GM12878 (cell line): Measurements from ENCODE around the gene SRP14. TPM values are rescaled to one million over a fixed set of nuclear protein-coding genes. Genes with fewer than 3 reads are reported as not detected.

ENCODE experiments used
- ATAC-seq: fragments of 200-7000 bp; cut with Tn5 transposase; 3 replicates; pipeline ENCODE4 v1.9.1; 2020; ENCODE audit warnings: mild to moderate bottlenecking, moderate library complexity
- BruUV-seq: library from RNA; stranded (reverse); fragments of 400-500 nt; replicated peaks from 2 replicates; lab custom pipeline; 2021; lab: Mats Ljungman, UMichigan
- CTCF ChIA-PET: fragments of 300-600 bp; sonication (Branson Sonifier 250); formaldehyde crosslinking; extraction: SDS; loops from one replicate; lab custom pipeline; 2021; ENCODE audit warnings: inconsistent platforms; lab: Yijun Ruan, JAX
- POLR2A ChIA-PET: fragments of 350-600 bp; formaldehyde crosslinking; extraction: SDS; loops from one replicate; lab custom pipeline; 2021; ENCODE audit warnings: inconsistent platforms; lab: Charles Lee
- RAD21 ChIA-PET: fragments of 300-600 bp; sonication (Branson Sonifier 250); formaldehyde crosslinking; loops from one replicate; lab custom pipeline; 2023; ENCODE audit warnings: antibody characterized with exemption; ENCODE audit not compliant: unreplicated experiment; lab: Charles Lee
- SMC1A ChIA-PET: fragments of 300-600 bp; sonication (Branson Sonifier 250); formaldehyde crosslinking; loops from one replicate; lab custom pipeline; 2023; ENCODE audit not compliant: unreplicated experiment, uncharacterized antibody; lab: Charles Lee
- DNase-seq: peaks from one replicate; pipeline ENCODE4 v3.0.0-alpha.2; 2011; ENCODE audit warnings: low read depth, low spot score
- FAIRE-seq: peaks from 3 replicates; lab custom pipeline; 2011; peaks lifted over from hg19 to GRCh38; lab: Jason Lieb, UNC
- H2AFZ ChIP-seq: 2 replicates; pipeline ENCODE4 v1.6.0; 2011; ENCODE audit warnings: low read depth, low read length, control low read depth; ENCODE audit not compliant: control insufficient read depth
- H3K27ac ChIP-seq: 2 replicates; pipeline ENCODE4 v1.5.1; 2011; ENCODE audit warnings: control low read depth; ENCODE audit not compliant: control insufficient read depth, insufficient read depth
- H3K27me3 ChIP-seq, 2 experiments: replicated peaks in 1 of 2; 2 replicates each; pipeline versions ENCODE4 v1.6.0 to v1.6.1; 2011; ENCODE audit warnings: low read length in 1 of 2; ENCODE audit not compliant: control insufficient read depth in 2 of 2, insufficient read depth in 2 of 2
- H3K36me3 ChIP-seq, 2 experiments: 2 replicates each; pipeline ENCODE4 v1.5.1; 2011; ENCODE audit warnings: low read length in 1 of 2; ENCODE audit not compliant: control insufficient read depth in 2 of 2, insufficient read depth in 2 of 2
- H3K4me1 ChIP-seq: 2 replicates; pipeline ENCODE4 v1.6.1; 2011; ENCODE audit warnings: mild to moderate bottlenecking, low read length, moderate library complexity, mixed read lengths; ENCODE audit not compliant: control insufficient read depth, insufficient read depth
- H3K4me2 ChIP-seq: 2 replicates; pipeline ENCODE4 v1.6.0; 2011; ENCODE audit warnings: control low read depth; ENCODE audit not compliant: control insufficient read depth, insufficient read depth
- H3K4me3 ChIP-seq: fragments of 200-600 bp; sonication (generic); 2 replicates; pipeline ENCODE4 v1.5.1; 2016
- H3K79me2 ChIP-seq: 2 replicates; pipeline ENCODE4 v1.6.0; 2011; ENCODE audit warnings: low read length; ENCODE audit not compliant: control insufficient read depth, insufficient read depth
- H3K9ac ChIP-seq: 2 replicates; pipeline ENCODE4 v1.8.0; 2011; ENCODE audit warnings: low read length, control low read depth, mixed read lengths; ENCODE audit not compliant: control insufficient read depth, insufficient read depth
- H3K9me3 ChIP-seq: replicated peaks from 3 replicates; pipeline ENCODE4 v1.5.1; 2011; ENCODE audit warnings: mild to moderate bottlenecking, low read length; ENCODE audit not compliant: control insufficient read depth, insufficient read depth
- H4K20me1 ChIP-seq: 2 replicates; pipeline ENCODE4 v1.6.0; 2011; ENCODE audit not compliant: control insufficient read depth, insufficient read depth
- ATF3 ChIP-seq: IDR thresholded peaks from 2 replicates; pipeline ENCODE4 v1.6.1; 2011; ENCODE audit warnings: low read depth, mild to moderate bottlenecking, low read length, moderate library complexity, borderline replicate concordance; ENCODE audit errors: extremely low read depth
- ETV6 ChIP-seq, 2 experiments: fragments of 450-650 bp in 1 of 2; IDR thresholded peaks in 1 of 2; conservative IDR thresholded peaks in 1 of 2; 2 replicates each; pipeline ENCODE4 v1.6.1; 2014; ENCODE audit warnings: antibody characterized with exemption in 1 of 2, borderline replicate concordance in 1 of 2, low read depth in 1 of 2, mild to moderate bottlenecking in 1 of 2, moderate library complexity in 1 of 2
- HDAC2 ChIP-seq: fragments of 200-600 bp; sonication (generic); IDR thresholded peaks from 2 replicates; pipeline ENCODE4 v1.6.1; 2017
- RELA ChIP-seq: fragments of 450-650 bp; IDR thresholded peaks from 2 replicates; pipeline ENCODE4 v1.8.0; 2014; ENCODE audit warnings: borderline replicate concordance; ENCODE audit not compliant: partially characterized antibody
- RFX5 ChIP-seq: IDR thresholded peaks from 2 replicates; pipeline ENCODE4 v1.6.1; 2011; ENCODE audit warnings: low read depth, low read length, improper control_type of control experiment
- SIN3A ChIP-seq: IDR thresholded peaks from 2 replicates; pipeline ENCODE4 v1.6.1; 2012; ENCODE audit warnings: low read depth, low read length, improper control_type of control experiment
- SMAD5 ChIP-seq: IDR thresholded peaks from 2 replicates; pipeline ENCODE4 v1.6.1; 2016; ENCODE audit warnings: antibody characterized with exemption, low read depth
- STAT1 ChIP-seq: fragments of 450-650 bp; conservative IDR thresholded peaks from 2 replicates; pipeline ENCODE4 v1.6.1; 2014; ENCODE audit warnings: antibody characterized with exemption, mild to moderate bottlenecking
- STAT3 ChIP-seq: IDR thresholded peaks from 2 replicates; pipeline ENCODE4 v1.6.1; 2011; ENCODE audit warnings: low read depth, low read length, improper control_type of control experiment
- WRNIP1 ChIP-seq: IDR thresholded peaks from 2 replicates; pipeline ENCODE4 v1.6.1; 2011; ENCODE audit warnings: low read depth, low read length, improper control_type of control experiment, borderline replicate concordance
- ZBTB4 ChIP-seq: fragments of 450-650 bp; formaldehyde crosslinking; IDR thresholded peaks from 2 replicates; pipeline ENCODE4 v1.4.0; 2022; ENCODE audit warnings: mild to moderate bottlenecking, moderate library complexity
- ZNF24 ChIP-seq: fragments of 450-650 bp; IDR thresholded peaks from 2 replicates; pipeline ENCODE4 v1.6.1; 2017; ENCODE audit warnings: antibody characterized with exemption, mild to moderate bottlenecking
- WGBS: methylation state at CpG from one replicate; pipeline ENCODE4 v1.1.6; 2016; ENCODE audit warnings: low lambda C conversion rate; ENCODE audit not compliant: insufficient replicate concordance, insufficient coverage; ENCODE audit errors: missing lambda C conversion rate; 5-methylcytosine and 5-hydroxymethylcytosine counted together
- in situ Hi-C: fragments of 300-500 bp; cut with MboI; formaldehyde crosslinking; loops from 9 replicates; pipeline ENCODE4 v1.14.3; 2018; ENCODE audit warnings: mixed read lengths
- intact Hi-C: fragments of 100-400 bp; cut with micrococcal nuclease; formaldehyde crosslinking; loops from one replicate; pipeline ENCODE4 v1.14.2; 2022; ENCODE audit not compliant: unreplicated experiment
- polyA plus RNA-seq, 11 experiments: library from polyadenylated mRNA; depleted of rRNA in 4 of 11; unstranded in 6 of 11; stranded (reverse) in 5 of 11; fragments of >200 nt; fragmentation: Nextera tagmentation in 4 of 11; fragmentation: Illumina TruSeq in 1 of 11; extraction: Ambion mirVana in 4 of 11; extraction: Trizol in 1 of 11; gene quantifications; 1 replicate in 1 of 11; 2 replicates in 10 of 11; pipeline versions ENCODE4 v1.2.1 to v1.2.3, GENCODE V29; 2011 to 2016; ENCODE audit warnings: inconsistent platforms in 2 of 11, missing spikeins in 2 of 11, low read depth in 1 of 11
- total RNA-seq, 4 experiments: library from RNA; depleted of rRNA in 3 of 4; stranded (reverse); fragments of >200 nt in 3 of 4; fragmentation: Illumina TruSeq in 1 of 4; extraction: Trizol in 1 of 4; gene quantifications; 2 replicates each; pipeline versions ENCODE4 v1.2.1 to v1.2.3, GENCODE V29; 2013 to 2021
- TF ChIP-seq, protein P1 (sequence below): fragments of 450-650 bp; IDR thresholded peaks from 2 replicates; pipeline ENCODE4 v1.6.1; 2016; ENCODE audit warnings: mild to moderate bottlenecking, moderate library complexity, borderline replicate concordance

The SRP14 gene
- total and polyA plus RNA-seq, 10 of the 15 experiments (the other 5 are each of a cell fraction or from before 2014, with no cell fraction given) = 141 to 1,182 (median 493) TPM

GRCh38 chr15:40042791-40043320 lies 3.9 kb upstream of the SRP14 start:
- no peaks in the 10 kb centered on the region for H4K20me1 ChIP-seq
- RAD21 ChIA-PET = interaction anchor here (1.1 to 8.5 kb wide), 2 partner anchors 61 to 120 kb away, joined by 3 to 903 read pairs; partner anchors contain the start of gene BMF
- FAIRE-seq (no peak), ATAC-seq (no peak), DNase-seq (no peak)
- H3K4me3 ChIP-seq = no peak overlapping the region
- POLR2A ChIA-PET = interaction anchor here (8.0 kb wide), 1 partner anchor 61 kb away, joined by 307 read pairs; the partner anchor contains the start of gene BMF
- in situ Hi-C loops = loop anchor here (10.0 kb wide), 1 partner anchor 152 kb away; no protein-coding TSS in a partner anchor
- CTCF ChIA-PET = interaction anchor here (0.7 to 11.8 kb wide), 8 partner anchors 58 to 233 kb away, joined by 3 to 776 read pairs (median 6); partner anchors contain the start of gene BMF
- WGBS = 75% methylated on average over 5 of the region's 5 CpGs
- no peak overlapping the region for H3K9ac ChIP-seq
- H3K27me3 ChIP-seq = no peaks in the 10 kb centered on the region
- H3K79me2 ChIP-seq = peaks cover 30% of the 10 kb centered on the region
- intact Hi-C loops = loop anchor here (5.0 kb wide), 1 partner anchor 256 kb away; no protein-coding TSS in a partner anchor
- SMC1A ChIA-PET = interaction anchor here (0.7 to 23.0 kb wide), 8 partner anchors 60 to 378 kb away, joined by 3 to 1082 read pairs (median 6); partner anchors contain the start of genes BMF and BUB1B
- no peak overlapping the region for H3K4me2 ChIP-seq
- peaks cover 47% of the 10 kb centered on the region for H3K4me1 ChIP-seq
- H2AFZ ChIP-seq = no peak overlapping the region
- H3K27ac ChIP-seq = no peak overlapping the region
- no TSS peak for BruUV-seq
- H3K9me3 ChIP-seq = no peaks in the 10 kb centered on the region
- no peaks in the 10 kb centered on the region; a peak in 2 of 4 replicates for H3K36me3 ChIP-seq
- TF ChIP-seq ZNF24 = no peak
- no peak for TF ChIP-seq ETV6 (conservative IDR thresholded peaks at IDR 0.05 in 1 of 2, IDR thresholded peaks at IDR 0.05 in 1 of 2; ENCODE audit: borderline replicate concordance in 1 of 2, low read depth in 1 of 2)
- no peak for TF ChIP-seq RELA
- TF ChIP-seq STAT1 = no peak
- no peak for TF ChIP-seq WRNIP1
- no peak for TF ChIP-seq ATF3
- no peak for TF ChIP-seq RFX5
- no peak for TF ChIP-seq SMAD5
- TF ChIP-seq HDAC2 = no peak
- TF ChIP-seq, protein P1, sequence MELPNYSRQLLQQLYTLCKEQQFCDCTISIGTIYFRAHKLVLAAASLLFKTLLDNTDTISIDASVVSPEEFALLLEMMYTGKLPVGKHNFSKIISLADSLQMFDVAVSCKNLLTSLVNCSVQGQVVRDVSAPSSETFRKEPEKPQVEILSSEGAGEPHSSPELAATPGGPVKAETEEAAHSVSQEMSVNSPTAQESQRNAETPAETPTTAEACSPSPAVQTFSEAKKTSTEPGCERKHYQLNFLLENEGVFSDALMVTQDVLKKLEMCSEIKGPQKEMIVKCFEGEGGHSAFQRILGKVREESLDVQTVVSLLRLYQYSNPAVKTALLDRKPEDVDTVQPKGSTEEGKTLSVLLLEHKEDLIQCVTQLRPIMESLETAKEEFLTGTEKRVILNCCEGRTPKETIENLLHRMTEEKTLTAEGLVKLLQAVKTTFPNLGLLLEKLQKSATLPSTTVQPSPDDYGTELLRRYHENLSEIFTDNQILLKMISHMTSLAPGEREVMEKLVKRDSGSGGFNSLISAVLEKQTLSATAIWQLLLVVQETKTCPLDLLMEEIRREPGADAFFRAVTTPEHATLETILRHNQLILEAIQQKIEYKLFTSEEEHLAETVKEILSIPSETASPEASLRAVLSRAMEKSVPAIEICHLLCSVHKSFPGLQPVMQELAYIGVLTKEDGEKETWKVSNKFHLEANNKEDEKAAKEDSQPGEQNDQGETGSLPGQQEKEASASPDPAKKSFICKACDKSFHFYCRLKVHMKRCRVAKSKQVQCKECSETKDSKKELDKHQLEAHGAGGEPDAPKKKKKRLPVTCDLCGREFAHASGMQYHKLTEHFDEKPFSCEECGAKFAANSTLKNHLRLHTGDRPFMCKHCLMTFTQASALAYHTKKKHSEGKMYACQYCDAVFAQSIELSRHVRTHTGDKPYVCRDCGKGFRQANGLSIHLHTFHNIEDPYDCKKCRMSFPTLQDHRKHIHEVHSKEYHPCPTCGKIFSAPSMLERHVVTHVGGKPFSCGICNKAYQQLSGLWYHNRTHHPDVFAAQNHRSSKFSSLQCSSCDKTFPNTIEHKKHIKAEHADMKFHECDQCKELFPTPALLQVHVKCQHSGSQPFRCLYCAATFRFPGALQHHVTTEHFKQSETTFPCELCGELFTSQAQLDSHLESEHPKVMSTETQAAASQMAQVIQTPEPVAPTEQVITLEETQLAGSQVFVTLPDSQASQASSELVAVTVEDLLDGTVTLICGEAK = no peak
- TF ChIP-seq SIN3A = no peak
- no peak for TF ChIP-seq ZBTB4 (CRISPR knock-in tag)
- no peak for TF ChIP-seq STAT3
